Upper lobe of right lung (tissue), 1 donor: Measurements from ENCODE around the gene TIPRL. TPM values are rescaled to one million over a fixed set of nuclear protein-coding genes. Genes with fewer than 3 reads are reported as not detected.

Source experiments
- ATAC-seq: fragments of 200-7000 bp; cut with Tn5 transposase; one replicate; pipeline ENCODE4 v1.9.1; 2020; ENCODE audit warnings: mild to moderate bottlenecking, moderate library complexity
- DNase-seq: peaks from one replicate; pipeline ENCODE4 v3.0.0-alpha.2; 2020
- H3K27ac ChIP-seq: fragments of 200-600 bp; one replicate; pipeline ENCODE4 v1.8.0; 2022
- H3K27me3 ChIP-seq: fragments of 200-600 bp; one replicate; pipeline ENCODE4 v1.8.0; 2022; ENCODE audit warnings: mild to moderate bottlenecking
- H3K36me3 ChIP-seq: fragments of 200-600 bp; one replicate; pipeline ENCODE4 v1.8.0; 2022
- H3K4me1 ChIP-seq: fragments of 200-600 bp; one replicate; pipeline ENCODE4 v1.8.0; 2022
- H3K4me3 ChIP-seq: fragments of 200-600 bp; one replicate; pipeline ENCODE4 v1.8.0; 2022; ENCODE audit warnings: mild to moderate bottlenecking
- H3K9me3 ChIP-seq: fragments of 200-600 bp; one replicate; pipeline ENCODE4 v1.8.0; 2022
- CTCF ChIP-seq: fragments of 200-600 bp; IDR thresholded peaks from one replicate; pipeline ENCODE4 v1.8.0; 2022; ENCODE audit warnings: antibody characterized with exemption
- intact Hi-C: fragments of 100-400 bp; cut with DNase I; formaldehyde crosslinking; loops from one replicate; pipeline ENCODE4 v1.11.0; 2022
- total RNA-seq: library from RNA; stranded (reverse); fragmentation: NEBNext Ultra II Directional; extraction: Animal tissue kit (Norgen Biotek cat#: 25700); gene quantifications from one replicate; pipeline ENCODE4 v1.2.1, GENCODE V29; 2021
- donor health status: DM: no; HTN: yes; CAD: no; lungs with severe emphysema.

TIPRL gene
- total RNA-seq, 1 donor from 2014 or later = 26.9 TPM

GRCh38 chr1:168243636-168244212 lies 65.0 kb downstream of the TIPRL start:
- peaks cover 25% of the 10 kb centered on the region for H3K4me1 ChIP-seq
- H3K27ac ChIP-seq = peak overlapping the region; percentile 70
- peaks cover 66% of the 10 kb centered on the region for H3K36me3 ChIP-seq
- ATAC-seq (peak; percentile 30), DNase-seq (no peak)
- intact Hi-C loops = no loop called here
- no peaks in the 10 kb centered on the region for H3K27me3 ChIP-seq
- H3K9me3 ChIP-seq = no peaks in the 10 kb centered on the region
- TF ChIP-seq CTCF = no peak
- H3K4me3 ChIP-seq = no peak overlapping the region

GRCh38 chr1:168245042-168245441 lies 66.3 kb downstream of the TIPRL start:
- intact Hi-C loops = no loop called here
- Histone ChIP-seq H3K36me3 (peaks cover 64% of the 10 kb centered on the region), H3K4me3 (no peak overlapping the region), H3K4me1 (peaks cover 25% of the 10 kb centered on the region), H3K27me3 (no peaks in the 10 kb centered on the region), H3K9me3 (no peaks in the 10 kb centered on the region), H3K27ac (peak overlapping the region; percentile 70)
- no peak for ATAC-seq
- TF ChIP-seq CTCF = no peak
- DNase-seq = no peak

- intact Hi-C loops = no loop called here
- TF ChIP-seq CTCF = no peak
- peaks cover 67% of the 10 kb centered on the region for H3K36me3 ChIP-seq
- no peak for DNase-seq
- H3K4me3 ChIP-seq = no peak overlapping the region
- H3K4me1 ChIP-seq = peaks cover 25% of the 10 kb centered on the region
- H3K9me3 ChIP-seq = no peaks in the 10 kb centered on the region
- no peaks in the 10 kb centered on the region for H3K27me3 ChIP-seq
- H3K27ac ChIP-seq = no peak overlapping the region
- ATAC-seq = no peak
Measured at GRCh38 chr1:168246506-168246905, 67.7 kb downstream of the TIPRL start.

Other genes with a start within 250 kb of the TIPRL start
- gene DCAF6, start 242.3 kb upstream of the TIPRL start, total RNA-seq = 49.9 TPM
- 40.5 TPM for gene MPC2, start 241.9 kb upstream of the TIPRL start, total RNA-seq
- gene GPR161, start 42.0 kb upstream of the TIPRL start, total RNA-seq = 14.5 TPM
- gene SFT2D2, start 47.0 kb downstream of the TIPRL start, total RNA-seq = 87.6 TPM
- gene TBX19, start 101.9 kb downstream of the TIPRL start, total RNA-seq = 3.5 TPM